Stimulated activated naive CD8-positive, alpha-beta T cell treated with anti-CD3 and anti-CD28 coated beads, Interleukin-15, Interleukin-2, amounts not matched to agents 100 U/mL and 50 U/mL, for 24 hours (primary cell): Measurements from ENCODE around the gene PTPN12.
A peak's percentile ranks its signal among the peaks of the same experiment; 100 is the strongest.
"Not testable (repeated sequence)": the region's sequence is repeated elsewhere in the genome, so short reads cannot be mapped to it uniquely, and the experiment has no call there.

Experiments
- ATAC-seq: fragments of 150-1000 bp; cut with Tn5 transposase; one replicate; pipeline ENCODE4 v1.10.0; 2021
- DNase-seq: peaks from one replicate; pipeline ENCODE4 v3.0.0; 2021

PTPN12 gene

DNA sequence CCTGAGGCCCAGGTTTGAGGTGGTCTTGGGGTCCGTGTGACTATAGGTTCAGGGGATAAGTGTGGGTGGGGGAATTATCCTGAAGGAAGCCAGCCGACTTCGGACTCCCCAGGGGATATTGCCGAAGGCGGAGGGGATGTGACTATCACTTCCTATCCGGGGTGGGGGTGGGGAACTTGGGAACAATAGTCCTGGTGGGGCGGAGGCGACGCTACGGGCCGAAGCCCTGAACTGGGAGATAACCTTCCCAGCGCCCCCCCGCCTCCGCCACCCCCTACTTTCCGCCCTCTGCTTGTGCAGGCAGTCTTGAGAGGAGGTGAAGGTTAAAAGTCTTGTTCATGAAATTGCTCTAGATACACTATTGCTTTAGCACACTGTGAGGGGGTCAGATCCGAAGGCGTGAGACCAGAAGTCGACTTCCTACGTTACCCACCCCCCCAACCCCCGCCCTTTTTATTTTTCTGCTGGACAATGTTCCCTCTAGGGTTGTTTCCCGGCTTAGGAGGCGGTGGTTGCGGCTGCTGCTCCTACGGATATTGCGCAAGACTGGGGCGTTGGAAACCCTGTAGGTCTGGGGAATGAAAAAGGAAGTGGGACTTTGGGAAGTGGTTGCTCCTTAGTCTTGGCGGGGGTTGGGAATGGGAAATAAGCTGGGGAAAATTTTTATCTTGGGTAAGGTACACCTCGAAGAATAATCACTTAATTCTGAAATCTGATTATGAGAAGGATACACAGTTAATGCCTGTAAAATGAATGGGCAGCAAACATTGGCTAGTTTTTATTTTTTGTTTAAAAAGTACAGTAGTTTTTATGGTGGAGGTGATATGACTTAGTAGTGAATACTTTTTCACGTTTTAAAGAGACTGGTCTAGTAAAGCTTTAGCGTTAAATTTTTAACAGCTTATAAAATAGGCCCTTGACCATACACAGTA is 1.5 kb downstream of the PTPN12 start:
- no peak for ATAC-seq
- peak; percentile 23 for DNase-seq

DNA sequence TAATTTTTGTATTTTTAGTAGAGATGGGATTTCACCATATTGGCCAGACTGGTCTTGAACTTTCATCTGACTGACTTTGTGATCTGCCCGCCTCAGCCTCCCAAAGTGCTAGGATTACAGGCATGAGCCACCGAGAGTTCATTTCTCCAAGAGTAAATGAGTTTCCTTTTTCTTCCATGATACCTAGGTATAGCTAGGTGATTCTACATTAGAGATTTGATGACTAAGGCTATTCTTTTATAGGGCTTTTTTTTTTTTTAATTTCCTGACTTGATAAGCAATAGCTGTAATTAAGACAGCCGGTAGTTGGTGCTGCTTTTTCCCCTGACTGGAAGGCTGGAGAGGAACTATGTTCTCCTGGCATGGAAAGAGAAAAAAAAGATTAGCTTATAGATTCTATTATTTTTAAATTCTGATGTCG is 3.3 kb downstream of the PTPN12 start:
- DNase-seq (no peak), ATAC-seq (no peak)

DNA sequence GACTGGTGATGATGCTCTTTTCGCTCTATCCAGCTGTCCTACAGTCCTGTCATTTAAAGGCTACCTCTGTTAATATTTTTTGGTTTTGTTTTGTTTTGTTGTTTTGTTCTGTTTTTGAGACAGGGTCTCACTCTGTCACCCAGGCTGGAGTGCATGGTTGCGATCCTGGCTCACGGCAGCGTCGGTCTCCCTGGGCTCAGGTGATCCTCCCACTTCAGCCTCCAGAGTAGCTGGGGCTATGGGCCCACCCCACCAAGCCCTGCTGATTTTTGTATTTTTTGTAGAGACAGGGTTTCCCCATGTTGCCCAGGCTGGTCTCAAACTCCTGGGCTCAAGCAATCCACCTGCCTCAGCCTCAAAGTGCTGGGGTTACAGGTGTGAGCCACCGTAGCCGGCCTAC is 3.9 kb downstream of the PTPN12 start:
- DNase-seq, ATAC-seq: not testable (repeated sequence)

DNA sequence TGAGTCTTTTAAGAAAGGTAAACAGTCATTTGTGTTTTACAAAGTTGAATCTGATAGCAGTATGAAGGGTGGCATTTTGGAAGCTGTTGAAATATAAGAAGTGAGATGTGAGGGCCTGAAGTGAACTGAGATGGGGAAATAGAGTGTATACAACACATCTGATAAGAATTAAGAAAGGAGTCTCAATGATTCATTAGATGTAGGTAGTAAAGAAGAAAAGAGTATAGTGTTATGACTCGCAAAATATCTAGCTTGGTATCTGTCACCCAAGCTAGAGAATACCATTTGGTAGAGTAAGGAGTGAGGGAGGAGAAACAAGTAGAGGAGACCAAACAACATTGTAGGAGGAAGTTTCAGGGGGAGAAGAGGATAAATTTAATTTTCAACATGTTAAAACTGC is 5.3 kb downstream of the PTPN12 start:
- ATAC-seq (peak; percentile 38), DNase-seq (no peak)

DNA sequence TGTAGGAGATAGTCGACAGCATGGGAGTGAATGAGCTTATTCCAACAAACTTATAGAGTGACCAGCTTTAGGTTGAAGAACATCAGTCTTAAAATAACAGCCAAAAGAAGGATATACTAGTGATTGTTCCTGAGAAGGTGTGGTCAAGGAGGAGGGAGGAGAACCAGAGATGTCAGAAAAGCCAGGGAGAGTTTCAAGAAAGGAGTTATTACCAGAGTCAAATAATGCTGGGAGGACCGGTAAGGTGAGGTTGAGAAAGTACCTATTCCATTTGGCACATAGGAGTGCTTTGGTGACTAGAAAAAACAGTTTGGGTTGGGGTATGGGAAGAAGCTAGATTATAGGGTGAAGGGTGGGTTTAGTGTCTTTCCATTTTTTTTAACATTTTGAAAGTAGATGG is 5.8 kb downstream of the PTPN12 start:
- no peak for ATAC-seq

DNA sequence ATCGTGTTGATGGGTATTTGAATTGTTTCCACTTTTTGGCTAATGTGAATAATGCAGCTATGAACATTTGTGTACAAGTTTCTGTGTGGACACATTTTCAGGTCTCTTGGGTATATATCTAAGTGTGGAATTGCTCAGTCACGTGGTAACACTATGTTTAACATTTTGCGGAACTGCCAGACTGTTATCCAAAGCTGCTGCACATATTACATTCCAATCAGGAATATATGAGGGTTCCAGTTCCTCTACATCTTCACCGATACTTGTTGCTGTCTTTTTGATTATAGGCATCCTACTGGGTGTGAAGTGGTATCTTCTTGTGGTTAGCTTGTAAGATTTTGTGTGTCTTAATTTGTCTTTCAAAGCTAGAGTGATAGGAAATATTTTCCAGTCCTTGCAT is 6.8 kb downstream of the PTPN12 start:
- ATAC-seq (no peak), DNase-seq (no peak)

More for the DNA sequence above, 5.8 kb downstream of the PTPN12 start:
- DNase-seq = no peak

DNA sequence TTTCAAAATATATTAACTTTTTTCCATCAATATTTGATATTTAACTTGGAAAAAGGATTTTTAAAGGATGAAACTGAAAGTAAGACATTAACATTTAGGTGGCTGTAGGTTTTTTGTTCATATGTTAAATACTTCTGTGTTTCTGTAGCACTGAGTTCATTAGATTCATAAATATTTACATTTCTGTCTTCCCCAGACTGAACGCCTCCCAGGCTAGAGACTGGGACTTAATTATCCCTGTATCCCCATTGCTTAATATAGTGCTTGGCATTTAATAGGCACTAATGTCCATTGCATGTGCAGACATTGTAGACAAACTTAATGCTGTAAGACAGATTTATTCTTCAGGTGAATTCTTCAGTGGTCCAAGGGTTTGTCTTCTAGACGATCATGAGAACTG is 7.4 kb downstream of the PTPN12 start:
- no peak for ATAC-seq
- DNase-seq = no peak

DNA sequence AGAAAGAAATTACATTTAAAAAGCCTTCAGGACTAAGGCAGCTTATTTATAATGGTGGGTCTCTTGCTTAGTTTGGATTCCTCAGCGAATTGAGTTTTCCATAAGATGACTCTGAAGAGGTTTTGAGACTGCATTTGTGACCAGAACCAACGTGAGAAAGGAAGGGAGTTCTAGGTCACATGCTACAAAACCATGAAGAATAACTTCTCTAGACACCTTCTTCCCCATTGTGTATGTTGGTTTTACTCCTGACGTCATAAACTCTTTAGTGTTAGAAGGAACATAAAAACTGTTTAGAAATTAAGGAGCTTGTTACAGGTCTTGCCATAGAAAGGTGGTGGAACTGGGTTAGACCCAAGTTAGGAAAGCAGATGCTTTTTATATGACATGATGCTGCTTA is 11.1 kb downstream of the PTPN12 start:
- ATAC-seq = no peak
- no peak for DNase-seq

DNA sequence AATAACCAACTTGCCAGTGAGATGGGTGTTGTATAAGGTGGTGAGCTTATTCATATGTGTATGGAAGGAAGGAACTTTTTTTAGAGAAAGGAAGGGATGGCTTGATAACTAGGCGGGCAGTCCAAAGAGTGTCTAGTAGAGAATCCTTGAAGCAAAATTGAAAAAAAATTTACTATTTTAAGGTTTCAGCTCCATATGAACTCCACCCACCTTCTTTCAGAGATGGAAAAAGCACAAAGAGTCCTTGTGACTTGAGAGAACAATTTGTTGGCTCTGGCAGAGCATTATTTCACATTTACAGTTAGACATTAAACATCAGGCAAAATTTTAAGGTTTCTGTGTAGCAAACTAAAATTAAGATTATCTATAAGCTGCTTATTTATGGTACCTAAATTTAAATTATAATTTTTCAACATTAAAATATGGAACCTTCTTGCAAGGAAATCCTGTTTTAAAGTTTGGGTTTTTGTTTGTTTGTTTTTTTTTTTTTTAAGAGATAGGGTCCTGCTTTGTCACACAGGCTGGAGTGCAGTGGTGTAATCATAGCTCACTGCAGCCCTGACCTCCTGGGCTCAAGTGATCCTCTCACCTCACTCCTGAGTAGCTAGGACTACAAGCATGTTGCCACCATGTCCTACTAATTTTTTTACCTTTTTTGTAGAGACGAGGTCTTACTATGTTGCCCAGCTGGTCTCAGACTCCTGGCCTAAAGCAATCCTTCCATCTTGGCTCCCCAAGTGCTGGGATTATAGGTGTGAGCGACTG is 12.2 kb downstream of the PTPN12 start:
- no peak for DNase-seq
- no peak for ATAC-seq

DNA sequence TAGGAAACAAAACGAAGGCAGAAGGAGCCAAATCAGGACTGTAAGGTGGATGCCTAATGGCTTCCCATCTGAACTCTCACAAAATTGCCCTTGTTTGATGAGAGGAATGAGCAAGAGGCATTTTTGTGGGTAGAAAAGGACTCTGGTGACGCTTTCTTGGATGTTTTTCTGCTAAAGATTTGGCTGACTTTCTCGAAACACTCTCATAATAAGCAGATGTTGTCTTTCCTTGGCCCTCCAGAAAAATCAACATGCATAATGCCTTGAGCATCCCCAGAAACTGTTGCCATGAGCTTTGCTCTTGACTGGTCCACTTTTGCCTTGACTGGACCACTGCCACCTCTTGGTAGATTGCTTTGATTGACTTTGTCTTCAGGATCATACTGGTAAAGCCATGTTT is 13.5 kb downstream of the PTPN12 start:
- DNase-seq = no peak
- ATAC-seq = no peak

DNA sequence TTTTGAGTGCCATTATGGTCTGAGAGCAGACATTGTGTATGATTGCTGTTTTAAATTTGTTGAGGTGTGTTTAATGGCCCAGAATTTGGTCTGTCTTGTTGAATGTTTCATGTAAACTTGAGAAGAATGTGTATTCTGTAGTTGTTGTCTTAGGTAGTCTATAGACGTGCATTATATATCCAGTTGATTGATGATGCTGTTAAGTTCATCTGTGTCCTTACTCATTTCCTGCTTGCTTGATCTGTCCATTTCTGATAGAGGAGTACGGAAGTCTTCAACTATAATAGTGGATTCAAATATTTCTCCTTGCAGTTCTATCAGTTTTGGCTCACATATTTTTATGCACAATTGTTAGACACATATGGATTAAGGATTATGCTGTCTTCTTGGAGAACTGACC is 16.0 kb downstream of the PTPN12 start:
- ATAC-seq = no peak
- no peak for DNase-seq

DNA sequence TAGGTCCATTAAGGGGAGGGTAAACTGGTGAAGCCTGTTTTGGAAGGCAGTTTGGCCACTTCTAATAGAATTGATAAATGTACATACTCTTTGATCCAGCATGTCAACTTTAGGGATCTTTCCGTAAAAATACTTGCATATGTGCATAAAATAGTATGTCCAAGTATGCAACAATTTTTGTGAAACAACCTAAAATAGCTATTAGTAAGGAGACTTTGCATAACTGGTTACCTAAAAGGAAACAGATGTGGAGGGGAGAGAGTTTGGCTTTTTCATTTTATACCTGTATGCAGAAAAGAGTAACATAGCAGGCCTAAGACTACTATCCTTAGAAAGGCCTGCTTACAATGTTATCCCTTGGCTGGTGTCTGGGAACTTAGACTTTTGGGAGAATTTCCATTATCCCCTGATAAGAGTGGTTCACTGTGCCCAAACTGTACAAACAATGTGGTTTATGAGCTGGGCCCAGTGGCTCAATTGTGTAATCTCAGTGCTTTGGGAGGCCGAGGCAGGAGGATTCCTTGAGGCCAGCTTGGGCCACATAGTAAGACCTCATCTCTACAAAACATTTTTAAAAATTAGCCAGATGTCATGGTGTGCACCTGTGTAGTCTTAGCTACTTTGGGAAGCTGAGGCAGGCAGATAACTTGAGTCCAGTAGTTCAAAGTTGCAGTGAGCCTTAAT is 21.3 kb downstream of the PTPN12 start:
- ATAC-seq (no peak), DNase-seq (no peak)

DNA sequence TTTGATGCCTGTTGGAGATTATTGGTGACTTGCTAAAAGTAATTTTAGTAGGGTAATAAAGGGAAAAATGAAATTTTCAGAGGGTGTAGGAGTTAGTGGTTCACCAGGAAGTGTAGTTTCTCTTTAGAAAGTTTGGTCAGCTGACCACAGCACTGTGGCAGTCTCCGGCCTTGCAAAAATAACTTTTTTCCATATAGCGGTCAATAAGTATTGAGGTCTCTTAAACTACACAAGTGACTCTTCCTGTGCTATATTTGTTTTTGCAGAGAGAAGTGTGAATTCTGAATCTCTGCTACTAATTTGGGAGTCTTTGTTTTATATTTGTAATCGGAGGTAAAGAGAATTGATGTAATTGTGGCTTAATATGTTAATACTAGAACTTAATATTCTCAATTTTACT is 24.3 kb downstream of the PTPN12 start:
- no peak for DNase-seq
- ATAC-seq = no peak

DNA sequence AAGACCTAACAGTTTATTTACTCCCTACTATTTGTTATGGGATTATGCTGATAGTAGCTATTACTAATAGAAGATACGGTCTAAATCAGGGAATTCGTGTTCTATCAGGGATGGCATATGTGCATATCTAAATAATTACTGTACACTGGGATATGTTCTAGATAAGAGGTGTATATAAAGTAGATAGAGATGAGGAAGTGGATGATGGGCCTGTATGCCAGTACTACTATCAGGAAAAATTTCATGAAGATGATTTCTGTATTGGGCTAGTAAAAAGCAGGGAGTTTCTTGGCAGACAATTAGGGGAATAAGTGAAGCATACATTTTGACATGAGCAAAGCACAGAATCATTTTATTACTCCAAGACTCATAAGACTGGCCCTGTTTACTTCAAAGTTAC is 26.2 kb downstream of the PTPN12 start:
- DNase-seq = no peak
- no peak for ATAC-seq

DNA sequence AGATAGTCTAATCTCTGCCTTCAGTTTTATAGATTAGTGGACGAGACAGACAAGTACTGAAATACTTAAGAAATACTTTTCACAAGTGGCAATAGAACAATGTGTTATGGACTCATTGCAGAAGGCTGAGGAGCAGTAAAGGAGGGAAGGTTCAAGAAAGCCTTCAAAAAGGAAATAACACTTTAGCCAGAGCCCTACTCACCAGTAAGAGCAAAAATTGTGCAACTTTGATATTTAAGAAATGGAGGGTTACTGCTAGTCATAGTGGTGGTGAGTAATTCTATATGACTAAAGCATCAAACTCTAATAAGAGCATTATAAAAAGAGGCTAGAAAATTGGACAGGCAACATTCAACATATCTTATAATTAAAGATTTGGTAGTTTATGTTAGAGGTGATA is 28.8 kb downstream of the PTPN12 start:
- no peak for DNase-seq

DNA sequence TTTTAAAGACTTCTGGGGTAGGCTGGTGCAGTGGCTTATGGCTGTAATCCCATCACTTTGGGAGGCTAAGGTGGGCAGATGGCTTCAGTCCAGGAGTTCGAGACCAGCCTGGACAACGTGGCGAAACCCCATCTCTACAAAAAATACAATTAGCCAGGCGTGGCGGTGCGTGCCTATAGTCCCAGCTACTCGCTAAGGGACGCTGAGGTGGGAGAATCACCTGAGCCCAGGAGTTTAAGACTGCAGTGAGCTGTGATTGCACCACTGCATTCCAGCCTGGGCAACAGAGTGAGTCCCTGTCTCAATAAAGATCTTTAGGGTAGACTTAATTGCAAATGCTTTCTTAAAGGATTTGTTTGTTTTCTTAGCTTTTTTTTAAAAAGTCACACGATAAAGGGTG is 29.3 kb downstream of the PTPN12 start:
- DNase-seq (no peak), ATAC-seq (no peak)

More for the DNA sequence above, 28.8 kb downstream of the PTPN12 start:
- ATAC-seq = no peak

DNA sequence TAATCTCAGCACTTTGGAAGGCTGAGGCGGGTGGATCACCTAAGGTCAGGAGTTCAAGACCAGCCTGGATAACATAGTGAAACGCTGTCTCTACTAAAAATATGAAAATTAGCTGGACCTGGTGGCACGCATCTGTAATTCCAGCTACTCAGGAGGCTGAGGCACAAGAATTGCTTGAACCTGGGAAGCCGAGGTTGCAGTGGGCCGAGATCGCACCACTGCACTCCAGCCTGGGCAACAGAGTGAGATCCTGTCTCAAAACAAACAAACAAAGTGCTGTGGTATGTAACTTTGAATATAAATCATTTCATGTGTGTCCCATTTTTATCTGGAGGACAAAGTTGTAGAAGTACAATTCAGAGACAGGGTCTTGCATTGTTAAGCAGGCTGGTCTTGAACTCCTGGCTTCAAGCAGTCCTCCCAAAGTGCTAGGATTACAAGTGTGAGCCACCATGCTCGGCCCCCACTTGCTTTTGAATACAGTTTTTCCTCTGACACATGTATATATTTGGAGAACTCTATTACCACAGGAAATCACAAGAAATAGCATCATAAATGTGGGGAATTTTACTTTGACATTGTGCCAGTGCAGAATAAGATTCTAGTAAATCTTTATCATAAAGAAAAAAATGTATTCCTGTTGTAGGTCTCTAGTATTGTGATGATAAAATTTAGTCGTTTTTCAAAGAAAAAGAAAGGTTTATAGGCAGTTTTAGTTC is 32.6 kb downstream of the PTPN12 start:
- no peak for DNase-seq
- no peak for ATAC-seq

DNA sequence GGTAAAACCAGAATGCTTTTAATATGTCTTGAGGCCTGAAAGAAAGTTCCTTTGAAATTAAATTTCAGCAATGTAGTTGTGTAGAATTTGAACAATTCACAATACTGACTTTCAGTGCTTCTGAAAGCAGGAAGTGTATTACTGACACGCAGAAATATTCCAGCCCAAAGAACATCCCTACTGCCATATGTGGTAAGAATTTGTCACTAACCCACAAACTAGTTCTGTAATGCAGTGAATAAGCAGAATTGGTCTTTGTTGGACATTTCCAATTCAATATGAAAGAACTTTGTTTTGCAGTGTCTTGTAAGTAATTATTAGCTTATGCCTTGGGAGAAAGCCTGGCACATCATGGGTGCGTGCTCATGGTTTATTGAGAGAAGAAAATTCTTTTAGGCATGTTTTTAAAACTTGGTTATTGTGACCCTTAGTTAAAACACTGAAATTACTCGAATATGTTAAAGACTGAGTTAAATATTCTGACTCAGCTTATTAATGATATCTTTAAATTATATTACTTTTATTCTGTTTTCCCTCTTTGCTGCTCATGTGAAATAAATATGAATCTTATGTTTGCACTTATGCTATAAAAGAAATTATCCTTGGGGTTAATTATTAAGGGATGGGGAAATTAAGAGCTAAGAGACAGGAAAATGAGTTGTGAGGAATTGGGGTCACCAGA is 33.4 kb downstream of the PTPN12 start:
- DNase-seq (no peak), ATAC-seq (peak; percentile 46)

DNA sequence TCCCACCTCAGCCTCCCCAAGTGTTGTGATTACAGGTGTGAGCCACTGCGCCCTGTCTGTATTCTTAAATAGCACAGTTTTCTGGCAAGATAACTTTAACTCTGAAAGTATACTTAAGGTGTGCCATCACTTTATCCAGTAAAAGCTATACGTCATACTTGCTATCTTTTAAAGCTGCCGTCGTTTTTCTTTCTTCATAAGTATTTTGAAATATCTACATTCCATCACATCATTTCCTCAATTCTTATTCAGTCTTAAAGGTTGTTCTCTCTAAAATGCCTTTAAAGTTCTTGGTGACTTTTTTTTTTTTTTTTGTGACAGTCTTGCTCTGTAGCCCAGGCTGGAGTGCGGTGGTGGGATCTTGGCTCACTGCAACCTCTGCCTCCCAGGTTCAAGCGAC is 34.7 kb downstream of the PTPN12 start:
- no peak for DNase-seq
- no peak for ATAC-seq

DNA sequence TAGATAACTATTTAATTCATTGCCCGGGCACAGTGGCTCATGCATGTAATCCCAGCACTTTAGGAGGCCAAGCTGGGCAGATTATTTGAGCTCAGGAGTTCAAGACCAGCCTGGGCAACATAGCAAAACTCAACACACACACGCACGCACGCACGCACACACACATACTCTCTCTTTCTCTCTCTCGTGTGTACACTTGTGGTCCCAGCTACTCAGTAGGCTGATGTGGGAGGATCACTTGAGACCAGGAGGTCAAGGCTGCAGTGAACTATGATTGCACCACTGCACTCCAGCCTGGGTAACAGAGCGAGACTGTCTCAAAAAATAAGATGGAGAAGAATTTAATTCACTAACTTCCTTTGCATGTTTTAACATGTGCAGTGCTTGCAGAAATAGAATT is 38.1 kb downstream of the PTPN12 start:
- DNase-seq (no peak), ATAC-seq (no peak)

DNA sequence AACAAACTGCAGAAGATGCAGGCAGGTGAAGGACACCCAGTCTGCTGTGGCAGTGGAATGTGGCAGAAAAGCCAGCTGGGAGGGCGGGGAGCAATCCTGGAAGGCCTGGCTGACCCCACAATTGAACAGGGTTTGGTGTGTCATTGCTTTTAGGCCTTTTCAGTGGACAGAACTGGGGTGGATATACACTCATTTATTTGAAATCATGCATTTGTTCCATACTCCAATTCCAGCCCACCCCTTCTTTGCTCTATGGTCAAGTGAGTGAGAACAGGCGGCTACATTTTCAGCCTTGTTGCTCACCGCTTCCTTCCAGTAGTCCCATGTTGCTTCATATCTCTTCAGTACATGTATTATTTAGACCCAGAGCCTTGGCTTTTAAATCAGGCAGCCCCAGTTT is 39.8 kb downstream of the PTPN12 start:
- DNase-seq (no peak), ATAC-seq (no peak)

DNA sequence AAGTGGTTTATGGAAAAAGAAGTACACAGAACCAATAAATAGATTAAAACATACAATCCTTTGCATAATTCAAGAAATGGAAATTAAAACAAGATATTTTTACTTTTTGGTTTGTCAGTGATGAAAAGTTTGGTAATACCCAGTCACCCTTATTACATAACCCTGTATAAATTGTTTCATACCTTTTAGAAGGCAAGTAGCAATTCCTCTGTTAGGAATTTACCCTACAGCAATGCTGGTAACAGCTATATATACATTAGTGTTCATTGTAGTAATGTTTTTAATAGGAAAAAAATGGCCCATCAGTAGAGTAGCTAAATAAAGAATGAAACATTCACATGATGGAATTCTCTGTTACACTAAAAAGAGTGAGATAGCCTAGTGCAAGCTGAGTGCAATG is 42.7 kb downstream of the PTPN12 start:
- DNase-seq (no peak), ATAC-seq (no peak)
